HG03097 (cell line): ENCODE measurements around the gene BRIP1.
"Not testable (repeated sequence)": the region's sequence is repeated elsewhere in the genome, so short reads cannot be mapped to it uniquely, and the experiment has no call there.

ENCODE experiments used
- ATAC-seq: cut with Tn5 transposase; IDR thresholded peaks from one replicate; pipeline ENCODE4 v1.9.1; 2021; ENCODE audit not compliant: unreplicated experiment, low FRiP score

The BRIP1 gene

DNA sequence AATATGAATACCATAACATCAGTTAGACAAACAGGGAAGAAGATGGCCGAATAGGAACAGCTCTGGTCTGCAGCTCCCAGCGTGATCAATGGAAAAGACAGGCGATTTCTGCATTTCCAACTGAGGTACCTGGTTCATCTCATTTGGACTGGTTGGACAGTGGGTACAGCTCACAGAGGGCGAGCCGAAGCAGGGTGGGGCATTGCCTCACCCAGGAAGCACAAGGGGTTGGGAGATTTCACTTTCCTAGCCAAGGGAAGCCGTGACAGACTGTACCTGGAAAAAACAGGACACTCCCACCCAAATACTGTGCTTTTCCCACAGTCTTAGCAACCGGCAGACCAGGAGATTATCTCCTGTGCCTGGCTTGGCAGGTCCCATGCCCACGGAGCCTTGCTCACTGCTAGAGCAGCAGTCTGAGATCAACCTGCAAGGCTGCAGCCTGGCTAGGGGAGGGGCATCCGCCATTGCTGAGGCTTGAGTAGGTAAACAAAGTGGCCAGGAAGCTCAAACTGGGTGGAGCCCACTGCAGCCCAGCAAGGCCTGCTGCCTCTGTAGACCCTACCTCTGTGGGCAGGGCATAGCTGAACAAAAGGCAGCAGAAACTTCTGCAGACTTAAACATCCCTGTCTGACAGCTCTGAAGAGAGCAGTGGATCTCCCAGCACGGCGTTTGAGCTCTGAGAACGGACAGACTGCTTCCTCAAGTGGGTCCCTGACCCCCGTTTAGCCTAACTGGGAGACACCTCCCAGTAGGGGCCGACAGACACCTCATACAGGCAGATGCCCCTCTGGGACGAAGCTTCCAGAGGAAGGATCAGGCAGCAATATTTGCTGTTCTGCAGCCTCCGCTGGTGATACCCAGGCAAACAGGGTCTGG lies 190.1 kb downstream of the BRIP1 start:
- ATAC-seq: not testable (repeated sequence)

DNA sequence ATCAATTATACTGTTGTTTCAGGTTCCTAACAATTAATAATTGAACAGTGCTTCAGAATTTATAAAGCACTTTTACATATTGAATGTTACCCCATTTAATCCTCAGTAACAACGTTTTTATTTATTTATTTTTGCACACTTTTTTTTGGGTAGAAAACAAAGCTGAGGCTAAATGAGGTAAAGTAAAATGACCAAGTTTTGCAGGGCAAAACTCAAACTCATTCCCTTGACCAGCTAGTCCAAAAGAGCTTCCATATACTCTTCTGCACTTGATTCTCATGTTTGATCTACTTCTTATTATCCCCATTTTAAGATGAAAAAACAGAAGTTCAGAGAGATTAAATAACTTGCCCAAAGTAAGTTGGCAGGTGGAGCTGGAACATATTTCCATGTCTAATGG lies 191.2 kb downstream of the BRIP1 start:
- ATAC-seq: no peak

GRCh38 chr17:61670691-61671090 lies 192.6 kb downstream of the BRIP1 start:
- no peak for ATAC-seq

DNA sequence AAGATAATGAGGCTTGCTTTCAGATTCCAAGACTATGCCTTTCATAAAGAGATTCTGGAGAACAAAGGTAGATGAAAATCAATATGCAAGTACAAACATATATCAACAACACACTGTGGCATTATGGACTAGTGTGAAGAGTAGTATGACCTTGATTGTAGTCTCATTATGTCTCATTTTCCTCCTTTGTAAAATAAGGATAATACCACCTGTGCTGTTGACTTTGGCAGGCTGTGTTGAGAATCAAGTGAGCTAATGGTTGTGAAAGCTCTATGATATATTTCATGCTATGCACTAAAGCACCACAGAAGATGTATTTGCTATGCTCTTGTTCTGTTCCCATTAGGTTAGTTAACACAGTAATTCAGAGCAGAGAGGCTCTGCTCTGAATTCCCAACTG lies 193.8 kb downstream of the BRIP1 start:
- no peak for ATAC-seq

DNA sequence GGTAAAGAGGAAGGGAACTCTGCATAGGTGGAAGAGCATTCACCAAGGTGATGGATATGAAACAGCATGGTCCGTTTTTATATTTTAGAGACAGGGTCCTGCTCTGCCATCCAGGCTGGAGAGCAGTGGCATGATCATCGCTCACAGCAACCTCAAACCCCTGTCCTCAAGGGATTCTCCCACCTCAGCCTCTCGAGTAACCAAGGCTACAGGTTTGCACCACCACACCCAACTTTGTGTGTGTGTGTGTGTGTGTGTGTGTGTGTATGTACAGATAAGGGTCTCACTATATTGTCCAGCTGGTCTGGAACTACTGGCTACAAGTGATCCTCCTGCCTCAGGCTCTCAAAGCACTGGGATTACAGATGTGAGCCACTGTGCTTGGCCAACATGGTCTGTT lies 194.8 kb downstream of the BRIP1 start:
- no peak for ATAC-seq

- not testable (repeated sequence) for ATAC-seq
These were observed 196.8 kb downstream of the BRIP1 start for GRCh38 chr17:61666406-61667088.

DNA sequence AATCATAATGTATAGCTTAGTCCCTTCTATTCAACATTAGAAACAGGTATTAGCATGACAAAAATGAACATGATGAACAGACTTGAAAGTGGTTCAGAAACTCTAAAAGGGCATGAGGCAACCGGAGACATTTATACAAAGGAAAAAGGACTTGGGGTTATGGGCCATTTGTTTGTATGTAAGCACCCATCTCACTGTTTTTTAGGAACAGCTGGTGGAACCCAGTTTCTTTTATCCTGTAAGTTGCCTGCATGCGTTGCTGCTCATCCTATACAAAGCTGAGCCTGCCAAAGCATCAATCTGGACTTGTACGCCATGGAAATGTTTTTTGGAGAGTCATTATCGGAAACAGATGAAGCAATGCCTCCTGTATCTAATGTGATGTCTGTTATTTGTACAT lies 200.0 kb downstream of the BRIP1 start:
- no peak for ATAC-seq

DNA sequence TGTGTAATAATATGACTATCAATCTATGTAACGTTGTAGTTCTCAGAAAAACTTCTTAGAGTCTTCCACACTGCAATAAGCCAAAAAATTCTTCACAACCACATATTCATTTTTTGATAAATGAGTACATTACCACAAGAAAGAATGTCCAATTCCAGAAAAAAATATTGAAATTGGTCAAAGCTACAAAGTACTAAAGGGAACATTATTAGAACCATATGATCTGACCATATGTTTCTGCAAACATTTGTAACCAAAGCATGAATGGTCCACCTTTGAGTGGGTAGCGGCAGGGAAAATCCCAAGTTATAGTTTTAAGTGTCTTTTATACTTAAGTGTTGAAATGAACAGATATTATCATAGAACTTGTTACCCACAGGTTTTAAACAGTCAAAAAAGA lies 200.6 kb downstream of the BRIP1 start:
- ATAC-seq: no peak

GRCh38 chr17:61662186-61662585 lies 201.1 kb downstream of the BRIP1 start:
- ATAC-seq: no peak

- no peak for ATAC-seq
These were observed 202.4 kb downstream of the BRIP1 start for GRCh38 chr17:61660746-61661485.

DNA sequence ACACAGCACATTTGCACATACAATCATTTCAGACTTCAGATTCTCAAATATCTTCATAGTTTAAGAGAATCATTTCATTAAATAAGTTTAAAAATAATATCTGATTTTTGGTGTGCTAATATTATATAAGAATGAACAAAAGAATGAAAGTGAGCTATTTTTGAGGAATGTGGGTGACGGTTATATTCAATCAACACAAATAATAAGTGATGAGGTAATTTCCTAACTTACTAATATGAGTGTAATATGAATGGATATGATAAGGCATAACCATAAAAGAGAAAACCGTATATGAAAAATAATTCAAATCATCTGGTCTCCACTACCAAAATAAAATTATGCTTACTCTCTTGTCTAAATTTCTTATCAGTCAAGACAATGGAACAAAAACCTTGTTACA lies 203.9 kb downstream of the BRIP1 start:
- no peak for ATAC-seq

GRCh38 chr17:61658183-61658582 lies 205.1 kb downstream of the BRIP1 start:
- no peak for ATAC-seq

- ATAC-seq: no peak
These were observed 206.0 kb downstream of the BRIP1 start for GRCh38 chr17:61657338-61657737.

- ATAC-seq: no peak
These were observed 206.6 kb downstream of the BRIP1 start for GRCh38 chr17:61656721-61657217.

- no peak for ATAC-seq
These were observed 212.6 kb downstream of the BRIP1 start for GRCh38 chr17:61650749-61651148.

- ATAC-seq: no peak
These were observed 214.7 kb downstream of the BRIP1 start for GRCh38 chr17:61648587-61648986.

DNA sequence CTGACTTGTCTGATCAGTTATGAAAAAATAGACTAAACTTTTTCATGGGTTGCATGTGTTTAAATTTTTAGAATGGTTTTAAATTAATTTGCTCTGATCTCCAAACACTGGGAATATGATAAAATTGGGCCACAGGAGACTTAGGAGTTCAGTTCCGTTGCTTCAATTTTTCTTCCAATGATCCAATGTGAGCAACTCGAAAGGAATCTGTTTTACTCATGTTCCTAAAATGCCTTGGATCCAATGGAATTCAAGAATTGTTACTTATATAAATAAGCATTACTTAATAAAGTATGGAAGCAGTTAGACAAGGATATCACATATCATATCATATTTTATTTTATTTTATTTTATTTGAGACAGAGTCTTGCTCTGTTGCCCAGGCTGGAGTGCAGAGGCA lies 216.3 kb downstream of the BRIP1 start:
- ATAC-seq: no peak

DNA sequence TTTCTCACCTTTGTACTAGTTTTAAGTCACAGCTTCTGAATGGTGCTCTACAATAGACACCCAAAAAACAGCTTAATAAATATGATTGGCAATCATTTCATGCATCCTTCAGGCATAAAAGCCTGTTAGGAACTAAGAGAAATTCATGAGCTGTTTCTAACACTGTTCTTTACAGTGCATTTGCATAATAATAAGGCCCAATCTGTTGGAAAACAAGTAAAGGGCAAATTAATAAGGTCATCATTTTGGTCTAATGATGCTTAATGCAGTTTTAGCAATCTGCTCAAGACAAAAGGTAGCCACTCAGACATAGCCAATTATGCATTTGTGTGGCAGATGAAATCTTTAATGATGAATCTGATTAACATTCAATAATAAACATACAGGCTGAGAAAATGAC lies 216.8 kb downstream of the BRIP1 start:
- ATAC-seq: no peak

- ATAC-seq: no peak
These were observed 217.4 kb downstream of the BRIP1 start for GRCh38 chr17:61645920-61646319.

GRCh38 chr17:61644800-61645774 lies 218.2 kb downstream of the BRIP1 start:
- ATAC-seq: no peak
